C4-2B (cell line): Measurements from ENCODE around the gene EEF1A2.

Source experiments
- ZFX ChIP-seq: fragments of 450-650 bp; IDR thresholded peaks from 2 replicates; pipeline ENCODE4 v1.6.1; 2017
- TF ChIP-seq, protein P1 (sequence below): fragments of 450-650 bp; conservative IDR thresholded peaks from 2 replicates; pipeline ENCODE4 v1.5.1; 2017; ENCODE audit warnings: mild to moderate bottlenecking

DNA sequence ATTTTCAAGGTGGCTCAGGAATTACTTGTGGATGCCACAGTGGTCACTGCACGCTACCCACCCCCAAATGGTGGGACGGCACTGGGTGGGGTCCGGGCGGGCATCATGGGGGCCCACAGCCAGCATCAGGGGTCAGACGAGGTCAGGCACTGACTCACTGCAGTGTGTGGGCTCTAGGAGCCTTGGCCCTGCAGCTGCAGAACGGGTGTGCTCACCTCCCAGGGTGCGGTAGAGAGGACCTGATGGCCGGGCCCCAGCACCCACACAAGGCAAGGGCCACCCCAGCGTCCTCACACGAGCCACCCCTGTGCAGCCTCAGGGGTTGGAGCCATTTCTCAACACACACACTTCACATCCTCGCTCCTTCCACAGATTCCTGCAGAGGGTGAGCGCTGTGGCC is 60.8 kb downstream of the EEF1A2 start:
- TF ChIP-seq, protein P1, sequence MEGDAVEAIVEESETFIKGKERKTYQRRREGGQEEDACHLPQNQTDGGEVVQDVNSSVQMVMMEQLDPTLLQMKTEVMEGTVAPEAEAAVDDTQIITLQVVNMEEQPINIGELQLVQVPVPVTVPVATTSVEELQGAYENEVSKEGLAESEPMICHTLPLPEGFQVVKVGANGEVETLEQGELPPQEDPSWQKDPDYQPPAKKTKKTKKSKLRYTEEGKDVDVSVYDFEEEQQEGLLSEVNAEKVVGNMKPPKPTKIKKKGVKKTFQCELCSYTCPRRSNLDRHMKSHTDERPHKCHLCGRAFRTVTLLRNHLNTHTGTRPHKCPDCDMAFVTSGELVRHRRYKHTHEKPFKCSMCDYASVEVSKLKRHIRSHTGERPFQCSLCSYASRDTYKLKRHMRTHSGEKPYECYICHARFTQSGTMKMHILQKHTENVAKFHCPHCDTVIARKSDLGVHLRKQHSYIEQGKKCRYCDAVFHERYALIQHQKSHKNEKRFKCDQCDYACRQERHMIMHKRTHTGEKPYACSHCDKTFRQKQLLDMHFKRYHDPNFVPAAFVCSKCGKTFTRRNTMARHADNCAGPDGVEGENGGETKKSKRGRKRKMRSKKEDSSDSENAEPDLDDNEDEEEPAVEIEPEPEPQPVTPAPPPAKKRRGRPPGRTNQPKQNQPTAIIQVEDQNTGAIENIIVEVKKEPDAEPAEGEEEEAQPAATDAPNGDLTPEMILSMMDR = no peak
- TF ChIP-seq ZFX = no peak
